Adrenal gland (tissue), 5 donors: ENCODE data around the gene ADCY5.

Source experiments
- CTCF ChIP-seq, 6 experiments: fragments of 450-650 bp in 4 of 6; fragments of 200-600 bp in 2 of 6; sonication (generic) in 1 of 6; IDR thresholded peaks; 1 replicate in 5 of 6; 2 replicates in 1 of 6; pipeline versions ENCODE4 v1.5.1 to v1.8.0; 2016 to 2021; ENCODE audit warnings: antibody characterized with exemption in 6 of 6, mild to moderate bottlenecking in 2 of 6, moderate library complexity in 1 of 6
- POLR2A ChIP-seq, 2 donors: fragments of 450-650 bp; IDR thresholded peaks; one replicate each; pipeline ENCODE4 v1.6.1; 2017; ENCODE audit warnings: antibody characterized with exemption in 2 of 2, mild to moderate bottlenecking in 2 of 2, moderate library complexity in 1 of 2
- donor health status: DM: no; HTN: no; CAD: no.

- no peak for TF ChIP-seq CTCF (IDR thresholded peaks at IDR 0.05)
- no peak for TF ChIP-seq POLR2A (IDR thresholded peaks at IDR 0.05)
Measured at GRCh38 chr3:123278446-123278845, 170.4 kb downstream of the ADCY5 start.
